K562 (cell line): ENCODE results near the gene ZNF460. TPM values are rescaled to one million over a fixed set of nuclear protein-coding genes. Genes with fewer than 3 reads are reported as not detected.

ENCODE experiments used
- BDP1 ChIP-seq: IDR thresholded peaks from 3 replicates; pipeline ENCODE4 v1.6.1; 2011; ENCODE audit not compliant: insufficient read length, insufficient read depth
- CHD4 ChIP-seq: fragments of 200-600 bp; sonication (generic); IDR thresholded peaks from 3 replicates; pipeline ENCODE4 v1.6.1; 2012; ENCODE audit warnings: low read depth, mild to moderate bottlenecking, mixed read lengths, low read length, inconsistent platforms; ENCODE audit not compliant: insufficient read depth, insufficient replicate concordance, poor library complexity, severe bottlenecking
- HBP1 ChIP-seq: fragments of 450-650 bp; formaldehyde crosslinking; IDR thresholded peaks from 2 replicates; pipeline ENCODE4 v1.4.0; 2022; ENCODE audit warnings: missing genetic modification characterization
- RBM34 ChIP-seq: fragments of 200-400 bp; formaldehyde crosslinking; IDR thresholded peaks from 2 replicates; pipeline ENCODE4 v1.6.1; 2018; ENCODE audit warnings: low read length, borderline replicate concordance; ENCODE audit not compliant: insufficient read depth
- REST ChIP-seq, 2 experiments: fragments of 450-650 bp; formaldehyde crosslinking in 1 of 2; IDR thresholded peaks; 2 replicates each; pipeline versions ENCODE4 v1.4.0 to v1.6.1; 2014 to 2020; ENCODE audit warnings: mild to moderate bottlenecking in 2 of 2, borderline replicate concordance in 1 of 2, low read depth in 1 of 2
- SIN3B ChIP-seq: fragments of 450-650 bp; IDR thresholded peaks from 2 replicates; pipeline ENCODE4 v1.6.1; 2017; ENCODE audit warnings: low read depth, mild to moderate bottlenecking, moderate library complexity
- TAF7 ChIP-seq: fragments of 450-650 bp; IDR thresholded peaks from 2 replicates; pipeline ENCODE4 v1.6.1; 2016; ENCODE audit warnings: missing genetic modification characterization, missing compliant biosample characterization
- TFE3 ChIP-seq: fragments of 450-650 bp; formaldehyde crosslinking; IDR thresholded peaks from 2 replicates; pipeline ENCODE4 v1.4.0; 2020; ENCODE audit warnings: mild to moderate bottlenecking, mixed read lengths
- ZFX ChIP-seq: sonication (generic); formaldehyde crosslinking; IDR thresholded peaks from 2 replicates; pipeline ENCODE4 v1.8.0; 2022; ENCODE audit warnings: mild to moderate bottlenecking, missing genetic modification reagents, moderate library complexity
- ZNF174 ChIP-seq: fragments of 250-450 bp; sonication (Bioruptor Pico); IDR thresholded peaks from 2 replicates; pipeline ENCODE4 v1.4.0; 2020; ENCODE audit warnings: mild to moderate bottlenecking
- ZNF639 ChIP-seq, 2 experiments: fragments of 200-800 bp in 1 of 2; sonication (Bioruptor generic) in 1 of 2; sonication (generic) in 1 of 2; formaldehyde crosslinking in 1 of 2; IDR thresholded peaks in 1 of 2; conservative IDR thresholded peaks in 1 of 2; 2 replicates each; pipeline versions ENCODE4 v1.5.0 to v1.6.1; 2016 to 2020; ENCODE audit warnings: missing compliant biosample characterization in 1 of 2, missing genetic modification characterization in 1 of 2, missing genetic modification reagents in 1 of 2
- ZNF644 ChIP-seq: fragments of 200-800 bp; sonication (Bioruptor generic); IDR thresholded peaks from 2 replicates; pipeline ENCODE4 v1.6.1; 2016; ENCODE audit warnings: low read depth, missing genetic modification characterization, missing compliant biosample characterization
- polyA plus RNA-seq, 8 experiments: library from polyadenylated mRNA; depleted of rRNA in 4 of 8; stranded (reverse) in 5 of 8; unstranded in 3 of 8; fragments of >200 nt; fragmentation: Nextera tagmentation in 2 of 8; fragmentation: Illumina TruSeq in 1 of 8; extraction: Ambion mirVana in 2 of 8; extraction: Trizol in 1 of 8; gene quantifications; 2 replicates each; pipeline versions ENCODE4 v1.2.1 to v1.2.3, GENCODE V29; 2011 to 2014; ENCODE audit warnings: inconsistent platforms in 1 of 8, missing spikeins in 1 of 8
- total RNA-seq, 7 experiments: library from RNA; depleted of rRNA in 6 of 7; stranded (reverse); fragments of >200 nt in 6 of 7; fragmentation: Illumina TruSeq in 2 of 7; extraction: Trizol in 2 of 7; gene quantifications; 2 replicates each; pipeline versions ENCODE4 v1.2.1 to v1.2.3, GENCODE V29; 2011 to 2021; ENCODE audit warnings: low replicate concordance in 1 of 7

ZNF460 gene
- total and polyA plus RNA-seq, 9 of the 15 experiments (the other 6 are each of a cell fraction or from before 2014, with no cell fraction given) = 0.45 to 36.2 (median 16.6) TPM

- TF ChIP-seq HBP1 (no peak), TAF7 (tag) (no peak), ZFX (CRISPR knock-in tag) (peak; percentile 97), ZNF639 (CRISPR knock-in tag; conservative IDR thresholded peaks at IDR 0.05 in 1 of 2, IDR thresholded peaks at IDR 0.05 in 1 of 2) (no peak), TFE3 (no peak), ZNF644 (tag) (no peak), ZNF174 (CRISPR knock-in tag) (no peak), CHD4 (no peak), BDP1 (no peak), REST (IDR thresholded peaks at IDR 0.05; ENCODE audit: borderline replicate concordance) (no peak), REST (CRISPR knock-in tag; IDR thresholded peaks at IDR 0.05; ENCODE audit: low read depth) (no peak), RBM34 (no peak), SIN3B (peak; percentile 30; the same call in 1 of the 2 replicates)
These were observed 40.1 kb downstream of the ZNF460 start, which contains the start of gene ZNF543 (continued) for GRCh38 chr19:57320180-57321084.
